Fibroblast of skin of left biceps (primary cell): Measurements from ENCODE around the gene DGAT2L6.

Source experiments
- DNase-seq, 2 experiments: peaks; one replicate each; pipeline ENCODE4 v3.0.0-alpha.2; 2013; ENCODE audit warnings: low read depth in 2 of 2

DGAT2L6 gene

DNA sequence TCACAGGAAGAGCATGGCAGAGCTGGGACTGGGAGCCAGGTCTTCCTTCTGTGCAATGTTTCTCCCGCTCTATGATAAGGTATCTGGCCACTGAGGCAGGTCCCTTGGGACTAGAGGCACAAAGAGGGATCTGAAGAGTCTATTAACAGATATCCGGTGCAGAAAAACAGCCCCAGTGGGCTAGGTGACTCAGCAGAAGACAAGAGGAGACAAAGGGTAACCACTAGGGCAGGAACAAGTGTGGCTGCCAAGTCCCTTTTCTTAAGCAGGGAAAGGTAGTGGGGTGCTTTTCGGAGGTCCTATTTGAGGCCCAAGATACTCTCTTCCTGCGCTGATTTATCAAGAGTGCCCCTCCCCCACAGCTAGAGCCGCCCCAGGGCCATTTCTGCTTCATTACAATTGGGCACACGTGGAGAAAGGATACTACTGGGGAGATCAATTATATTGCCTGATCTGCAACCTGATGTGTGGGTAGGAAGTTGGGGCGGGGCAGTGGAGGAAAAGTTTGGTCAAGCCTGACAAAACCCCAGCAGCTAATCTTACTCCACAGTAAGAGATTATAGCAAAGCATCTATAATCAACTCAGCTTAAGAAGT is at the start of gene DGAT2L6:
Gene DGAT2L6, plus strand, starts transcription at position 546 of the 596 bp plus-strand sequence. CDS start 100 bp downstream, outside the sequence.
- DNase-seq: no peak

DNA sequence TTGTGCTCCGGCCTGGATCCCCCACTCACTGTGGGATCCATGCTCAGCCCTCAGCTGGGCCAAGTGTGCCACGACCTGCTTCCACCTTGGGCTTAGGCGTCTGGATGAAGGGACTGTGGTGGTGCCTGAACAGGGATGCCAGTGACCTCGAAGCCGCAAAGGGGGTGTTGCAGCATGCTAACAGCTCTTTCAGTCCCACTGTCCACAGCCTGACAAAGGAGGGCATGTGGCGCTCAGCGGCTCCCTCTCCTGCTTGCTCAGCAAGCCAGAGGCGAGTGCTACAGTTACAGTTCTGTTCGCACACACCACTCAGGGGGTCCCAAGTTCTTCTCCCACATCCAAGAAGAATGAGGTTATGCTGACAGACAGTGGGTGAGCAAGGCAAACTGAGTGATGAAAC is 49.2 kb upstream of the DGAT2L6 start:
- no peak for DNase-seq

DNA sequence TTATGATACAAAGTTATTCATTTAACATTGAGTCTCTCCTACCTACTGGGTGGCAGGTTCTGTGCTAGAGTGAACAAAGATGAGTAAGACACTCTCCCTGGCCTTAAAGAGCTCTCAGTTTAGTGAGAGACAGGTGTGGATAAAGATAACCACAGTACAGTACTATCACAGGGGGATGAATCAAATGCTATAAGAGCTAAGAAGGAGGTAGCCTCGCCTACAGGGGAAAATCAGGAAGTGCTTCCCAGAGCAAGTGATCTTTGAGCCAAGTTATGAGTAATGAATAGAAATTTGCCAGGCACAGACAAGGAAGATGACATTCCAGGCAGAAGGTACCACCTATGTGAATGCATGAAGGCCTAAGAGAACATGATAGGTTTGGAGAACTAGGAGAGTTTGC is 47.5 kb upstream of the DGAT2L6 start:
- DNase-seq: no peak

GRCh38 chrX:70132224-70132623 is 45.1 kb upstream of the DGAT2L6 start:
- no peak for DNase-seq

DNA sequence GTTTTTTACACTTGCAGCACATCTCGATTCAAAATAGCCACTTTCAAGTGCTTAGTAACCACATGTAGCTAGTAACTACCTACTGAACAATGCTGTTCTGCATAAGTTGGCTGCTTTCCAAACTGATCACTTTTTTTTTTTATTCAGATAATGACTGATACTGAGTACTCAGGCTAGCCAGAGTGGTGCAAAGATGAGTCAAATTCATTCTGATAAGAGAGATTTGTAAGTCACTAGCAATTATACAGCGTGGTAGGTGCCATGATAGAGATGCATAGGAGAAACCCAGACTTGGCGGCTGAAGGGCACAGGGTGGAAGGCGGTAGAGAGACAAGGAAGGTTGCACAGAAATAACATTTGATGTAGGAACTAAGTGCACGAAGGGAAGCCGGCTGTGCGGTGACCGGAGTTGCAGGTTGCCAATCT is 44.4 kb upstream of the DGAT2L6 start:
- no peak for DNase-seq

- peak; percentile 48 to 52 for DNase-seq
These were observed 43.8 kb upstream of the DGAT2L6 start, which contains the start of gene IGBP1 for GRCh38 chrX:70133303-70134115. Gene IGBP1 (plus strand): TSS chrX:70133447. CDS start chrX:70133948, 501 bp downstream.

DNA sequence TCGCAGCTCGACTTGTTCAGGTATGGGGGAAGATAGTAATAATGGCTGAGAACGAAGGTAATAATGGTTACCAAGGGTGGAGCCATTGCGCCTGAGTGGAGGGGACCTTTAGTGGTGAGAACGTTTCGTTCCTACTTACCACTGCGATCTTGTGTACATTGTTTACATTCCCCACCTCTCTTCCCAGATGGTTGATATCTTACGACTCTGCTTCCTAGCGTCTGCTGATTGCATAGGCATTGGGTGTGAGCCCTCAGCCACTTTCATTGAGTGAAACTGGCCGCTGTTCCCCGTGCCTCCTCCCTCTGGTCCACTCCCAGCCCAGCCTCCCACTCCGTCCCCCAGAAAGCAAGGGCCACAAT is 43.2 kb upstream of the DGAT2L6 start:
- no peak for DNase-seq

GRCh38 chrX:70138622-70139021 is 38.7 kb upstream of the DGAT2L6 start:
- no peak for DNase-seq

DNA sequence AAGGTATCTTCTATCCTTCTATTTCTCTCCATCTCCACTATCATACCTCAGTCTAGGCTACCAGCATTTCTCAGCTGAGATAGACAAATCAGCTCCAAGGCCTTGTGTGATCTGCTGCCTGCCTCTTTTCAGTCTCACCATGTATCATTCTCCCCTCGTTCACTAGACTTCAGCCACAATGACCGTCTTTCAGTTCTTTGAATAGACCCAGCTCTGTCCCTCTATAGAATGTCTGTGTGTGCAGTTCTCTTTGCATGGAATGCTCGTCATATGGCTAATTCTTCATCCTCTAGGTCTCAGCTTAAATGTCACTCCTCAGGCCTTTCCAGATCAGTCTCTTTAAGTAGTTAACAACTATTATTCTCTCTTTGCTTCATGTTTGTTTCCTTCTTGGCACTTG is 37.5 kb upstream of the DGAT2L6 start:
- DNase-seq: no peak

- DNase-seq: no peak
These were observed 35.9 kb upstream of the DGAT2L6 start for GRCh38 chrX:70141373-70141772.

DNA sequence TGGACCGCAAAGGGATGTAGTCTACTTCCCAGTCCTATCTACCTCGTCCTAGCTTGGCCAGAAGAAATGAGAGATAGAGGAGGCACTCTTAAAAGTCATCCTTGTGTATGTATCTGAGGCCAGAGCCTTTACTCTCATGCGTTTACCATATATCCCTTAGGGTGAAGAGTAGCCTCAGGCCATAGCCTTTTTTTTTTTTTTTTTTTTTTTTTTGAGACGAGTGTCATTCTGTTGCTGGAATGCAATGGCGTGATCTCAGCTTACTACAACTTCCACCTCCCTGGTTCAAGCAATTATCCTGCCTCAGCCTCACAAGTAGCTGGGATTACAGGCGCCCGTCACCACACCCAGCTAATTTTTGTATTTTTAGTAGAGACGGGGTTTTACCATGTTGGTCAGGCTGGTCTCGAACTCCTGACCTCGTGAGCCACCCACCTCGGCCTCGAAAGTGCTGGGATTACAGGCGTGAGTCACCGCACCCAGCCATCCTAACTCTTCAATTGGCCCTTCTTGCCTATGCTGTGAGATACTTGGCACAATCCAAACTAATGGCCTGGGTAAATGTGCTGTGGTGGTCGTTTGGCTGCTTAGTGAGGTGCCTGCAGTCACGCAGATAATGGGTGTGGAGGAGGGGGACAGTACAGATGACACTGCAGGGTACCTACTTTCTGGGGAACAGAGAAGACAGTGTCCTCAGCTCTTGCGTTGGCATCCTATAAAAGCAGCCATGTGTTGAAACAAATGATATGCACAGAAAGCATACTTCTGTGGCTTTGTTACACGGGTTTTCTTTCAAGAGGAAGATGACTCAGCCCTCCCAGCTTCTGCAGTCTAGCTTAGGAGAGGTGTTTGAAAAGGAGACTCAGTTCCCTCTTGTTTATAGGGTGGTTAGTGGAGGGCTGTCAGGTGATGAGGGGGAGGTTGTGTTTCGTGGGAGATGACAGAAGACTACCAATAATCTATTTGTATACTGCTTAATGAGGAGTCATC is 10.4 kb upstream of the DGAT2L6 start:
- peak in 1 of 2 experiments; percentile 6 for DNase-seq

GRCh38 chrX:70168238-70169188 is 8.8 kb upstream of the DGAT2L6 start:
- peak in 1 of 2 experiments; percentile 21 for DNase-seq

- DNase-seq: no peak
These were observed 8.0 kb upstream of the DGAT2L6 start for GRCh38 chrX:70169281-70169680.

GRCh38 chrX:70171624-70172023 is 5.7 kb upstream of the DGAT2L6 start:
- no peak for DNase-seq

DNA sequence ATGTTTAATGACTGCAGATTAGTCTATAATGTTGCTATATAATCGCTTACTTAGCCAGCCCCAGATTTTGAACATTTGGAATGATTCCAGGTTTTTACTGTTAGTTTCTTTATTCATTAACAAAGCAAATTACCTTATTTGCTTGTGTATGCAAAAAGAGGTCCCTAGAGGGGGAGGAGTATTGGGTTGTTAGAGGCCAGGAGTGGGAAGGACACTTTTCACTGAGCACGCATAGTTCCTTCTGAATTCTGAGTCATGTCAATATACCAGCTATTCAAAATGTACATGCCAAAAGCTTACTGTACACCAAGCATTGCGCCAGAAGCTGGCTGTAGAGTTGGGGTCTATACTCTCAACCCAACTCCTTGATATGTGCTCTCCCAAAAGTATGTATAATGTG is 5.1 kb upstream of the DGAT2L6 start:
- no peak for DNase-seq

GRCh38 chrX:70172964-70173363 is 4.3 kb upstream of the DGAT2L6 start:
- DNase-seq: no peak

DNA sequence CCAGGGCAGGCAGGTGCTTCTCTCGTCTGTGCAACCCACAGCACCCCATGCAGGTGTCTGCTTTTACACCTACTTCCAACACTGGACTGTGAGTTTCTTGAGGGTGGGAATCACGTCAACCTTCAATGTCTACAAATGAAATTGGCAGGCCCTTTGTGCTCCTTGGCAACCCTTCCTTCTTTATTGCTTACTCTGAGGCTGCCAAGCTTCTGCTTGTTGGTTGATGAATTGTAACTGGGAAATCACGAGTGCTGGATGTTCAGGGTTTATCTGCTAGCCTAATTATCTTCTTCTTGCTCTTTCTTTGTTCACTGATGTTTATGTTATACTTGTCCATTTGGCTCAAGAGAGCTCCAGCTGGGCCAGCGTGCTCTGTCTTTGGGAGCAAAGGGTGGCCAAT is 2.5 kb upstream of the DGAT2L6 start:
- no peak for DNase-seq

GRCh38 chrX:70175338-70175737 is 1.9 kb upstream of the DGAT2L6 start:
- DNase-seq: no peak

GRCh38 chrX:70183091-70183490 is 5.8 kb downstream of the DGAT2L6 start:
- DNase-seq: no peak

GRCh38 chrX:70190225-70190624 is 12.9 kb downstream of the DGAT2L6 start:
- DNase-seq: no peak
